ENCODE measurements around the gene MMP17. TPM values are rescaled to one million over a fixed set of nuclear protein-coding genes. Genes with fewer than 3 reads are reported as not detected.

MMP17 gene
- total and polyA plus RNA-seq, 2 donors (not counting 3 experiments of a cell fraction or from before 2014, with no cell fraction given): 3.6 to 10.8 TPM

GRCh38 chr12:131830914-131831571, 2.9 kb downstream of the MMP17 start:
- Histone ChIP-seq H3K4me1 (ENCODE audit: control insufficient read depth, extremely low read depth, insufficient read depth, low read length) (peaks cover 12% of the 10 kb centered on the region), H3K9me1 (replicated peaks; ENCODE audit: control insufficient read depth, extremely low read depth, insufficient read depth, low read length) (no peaks in the 10 kb centered on the region), H3K4me3 (replicated peaks in 1 of 3; ENCODE audit: insufficient read depth in 1 of 3, low read depth in 1 of 3, low read length in 3 of 3) (peak overlapping the region; percentile 30 to 53 (median 35)), H3K9ac (replicated peaks; ENCODE audit: extremely low read depth, insufficient read depth, low read length) (no peak overlapping the region), H4K20me1 (replicated peaks; ENCODE audit: control insufficient read depth, extremely low read depth, insufficient read depth, low read length) (no peaks in the 10 kb centered on the region), H3K27ac (ENCODE audit: insufficient read depth, low read depth, low read length) (no peak overlapping the region), H3K79me2 (ENCODE audit: control insufficient read depth, insufficient read depth, low read length) (no peaks in the 10 kb centered on the region), H3K4me2 (ENCODE audit: insufficient read depth, low read length) (peak overlapping the region; percentile 48), H3K9me3 (replicated peaks; ENCODE audit: control insufficient read depth, insufficient read depth, low read length) (no peaks in the 10 kb centered on the region), H2AFZ (ENCODE audit: low read depth, low read length) (peak overlapping the region; percentile 82), H3K27me3 (ENCODE audit: control insufficient read depth in 2 of 2, insufficient read depth in 2 of 2, low read length in 2 of 2) (peaks cover 0 to 6% of the 10 kb centered on the region in 2 experiments), H3K36me3 (ENCODE audit: control insufficient read depth in 2 of 2, extremely low read depth in 1 of 2, insufficient read depth in 2 of 2, low read length in 2 of 2) (no peaks in the 10 kb centered on the region)
- dilution Hi-C loops (cut with MboI; ENCODE audit: extremely low pct_ligation_motif_present, low sequenced_read_pairs): no loop called here
- peak; percentile 63 for FAIRE-seq
- CTCF ChIA-PET: interaction anchor here (0.7 to 2.6 kb wide), 12 partner anchors 31 to 1015 kb away, joined by 3 to 29 read pairs (median 4); no protein-coding TSS in a partner anchor
- no peak for DNase-seq (ENCODE audit: low read depth, low spot score)
- BruUV-seq (replicated peaks): no TSS peak
- peak; percentile 17 for TF ChIP-seq EZH2 (IDR thresholded peaks at IDR 0.05; ENCODE audit: borderline replicate concordance, low read depth, low read length, severe bottlenecking)
- no peak for TF ChIP-seq FOS (IDR thresholded peaks at IDR 0.05; ENCODE audit: borderline replicate concordance, insufficient read depth, low read length)
- intact Hi-C loops (cut with micrococcal nuclease): loop anchor here (1.0 to 5.0 kb wide), 9 partner anchors 64 to 994 kb away; partner anchors contain the start of genes EP400, RAN, SFSWAP and STX2
- POLR2A ChIA-PET: no interaction called here

GRCh38 chr12:131831635-131832041, 3.4 kb downstream of the MMP17 start:
- no peaks in the 10 kb centered on the region for H3K9me3 ChIP-seq (replicated peaks; ENCODE audit: control insufficient read depth, insufficient read depth, low read length)
- H3K4me1 ChIP-seq (ENCODE audit: control insufficient read depth, extremely low read depth, insufficient read depth, low read length): peaks cover 12% of the 10 kb centered on the region
- H2AFZ ChIP-seq (ENCODE audit: low read depth, low read length): no peak overlapping the region
- H3K9me1 ChIP-seq (replicated peaks; ENCODE audit: control insufficient read depth, extremely low read depth, insufficient read depth, low read length): no peaks in the 10 kb centered on the region
- H3K4me3 ChIP-seq (replicated peaks in 1 of 3; ENCODE audit: insufficient read depth in 1 of 3, low read depth in 1 of 3, low read length in 3 of 3): no peak overlapping the region
- dilution Hi-C loops (cut with MboI; ENCODE audit: extremely low pct_ligation_motif_present, low sequenced_read_pairs) (no loop called here), intact Hi-C loops (cut with micrococcal nuclease) (loop anchor here (2.0 to 5.0 kb wide), 7 partner anchors 63 to 994 kb away; partner anchors contain the start of genes EP400, RAN, SFSWAP and STX2)
- H3K27me3 ChIP-seq (ENCODE audit: control insufficient read depth in 2 of 2, insufficient read depth in 2 of 2, low read length in 2 of 2): peaks cover 0 to 4% of the 10 kb centered on the region in 2 experiments
- BruUV-seq (replicated peaks): no TSS peak
- no peak for FAIRE-seq
- no peak for DNase-seq (ENCODE audit: low read depth, low spot score)
- ChIA-PET CTCF (no interaction called here), POLR2A (no interaction called here)
- H3K36me3 ChIP-seq (ENCODE audit: control insufficient read depth in 2 of 2, extremely low read depth in 1 of 2, insufficient read depth in 2 of 2, low read length in 2 of 2): no peaks in the 10 kb centered on the region
- no peaks in the 10 kb centered on the region for H3K79me2 ChIP-seq (ENCODE audit: control insufficient read depth, insufficient read depth, low read length)
- H3K4me2 ChIP-seq (ENCODE audit: insufficient read depth, low read length): no peak overlapping the region
- no peaks in the 10 kb centered on the region for H4K20me1 ChIP-seq (replicated peaks; ENCODE audit: control insufficient read depth, extremely low read depth, insufficient read depth, low read length)
- H3K27ac ChIP-seq (ENCODE audit: insufficient read depth, low read depth, low read length): no peak overlapping the region
- no peak overlapping the region for H3K9ac ChIP-seq (replicated peaks; ENCODE audit: extremely low read depth, insufficient read depth, low read length)
- TF ChIP-seq POLR2AphosphoS5 (IDR thresholded peaks at IDR 0.05; ENCODE audit: insufficient read depth, low read depth, low read length): no peak
